ENCODE measurements around the gene WSB1. TPM values are rescaled to one million over a fixed set of nuclear protein-coding genes. Genes with fewer than 3 reads are reported as not detected.

WSB1 gene
- total RNA-seq, 1 donor from 2014 or later = 125 TPM

DNA sequence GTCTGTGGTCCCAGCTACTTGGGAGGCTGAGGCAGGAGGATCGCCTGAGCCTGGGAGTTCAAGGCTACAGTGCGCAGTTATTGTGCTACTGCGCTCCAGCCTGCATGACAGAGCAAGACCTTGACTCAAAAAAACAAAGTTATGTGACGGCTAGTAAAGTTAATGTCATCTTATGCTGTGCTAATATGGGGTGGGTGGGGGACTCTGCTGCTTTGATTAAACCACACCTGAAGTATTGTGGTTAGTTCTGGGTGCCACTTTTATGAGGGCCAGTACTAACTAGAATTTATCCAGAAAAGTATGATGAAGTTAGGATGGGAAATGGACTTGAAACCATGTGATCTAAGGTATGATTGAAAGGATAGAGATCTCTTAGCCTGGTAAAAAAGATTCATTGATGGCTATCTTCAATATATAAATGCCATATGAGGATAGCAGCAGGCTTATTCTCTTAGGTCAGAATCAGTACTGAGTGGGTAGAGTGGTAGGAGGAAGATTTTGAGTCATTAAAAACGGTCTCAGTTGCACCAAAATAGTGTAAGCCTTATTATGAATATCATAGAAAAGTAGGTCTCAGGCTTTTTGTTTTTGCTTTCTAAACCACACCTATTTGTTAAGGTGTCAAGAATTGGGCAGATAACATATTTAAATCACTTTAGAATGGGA is 5.6 kb downstream of the WSB1 start:
- POLR2A ChIA-PET = no interaction called here
- Mint-ChIP-seq H3K36me3 (ENCODE audit: low read depth) (peaks cover 54% of the 10 kb centered on the region), H3K27ac (peak overlapping the region; percentile 66), H3K4me3 (peak overlapping the region; percentile 48), H3K9me3 (no peaks in the 10 kb centered on the region), H3K4me1 (peaks cover 77% of the 10 kb centered on the region), H3K27me3 (no peaks in the 10 kb centered on the region)
- CTCF ChIA-PET = interaction anchor here (1.0 to 1.4 kb wide), 2 partner anchors 63 to 300 kb away, joined by 3 read pairs; no protein-coding TSS in a partner anchor
- DNase-seq (no peak), ATAC-seq (ENCODE audit: low read depth) (no peak)
- TF ChIP-seq, protein P1, sequence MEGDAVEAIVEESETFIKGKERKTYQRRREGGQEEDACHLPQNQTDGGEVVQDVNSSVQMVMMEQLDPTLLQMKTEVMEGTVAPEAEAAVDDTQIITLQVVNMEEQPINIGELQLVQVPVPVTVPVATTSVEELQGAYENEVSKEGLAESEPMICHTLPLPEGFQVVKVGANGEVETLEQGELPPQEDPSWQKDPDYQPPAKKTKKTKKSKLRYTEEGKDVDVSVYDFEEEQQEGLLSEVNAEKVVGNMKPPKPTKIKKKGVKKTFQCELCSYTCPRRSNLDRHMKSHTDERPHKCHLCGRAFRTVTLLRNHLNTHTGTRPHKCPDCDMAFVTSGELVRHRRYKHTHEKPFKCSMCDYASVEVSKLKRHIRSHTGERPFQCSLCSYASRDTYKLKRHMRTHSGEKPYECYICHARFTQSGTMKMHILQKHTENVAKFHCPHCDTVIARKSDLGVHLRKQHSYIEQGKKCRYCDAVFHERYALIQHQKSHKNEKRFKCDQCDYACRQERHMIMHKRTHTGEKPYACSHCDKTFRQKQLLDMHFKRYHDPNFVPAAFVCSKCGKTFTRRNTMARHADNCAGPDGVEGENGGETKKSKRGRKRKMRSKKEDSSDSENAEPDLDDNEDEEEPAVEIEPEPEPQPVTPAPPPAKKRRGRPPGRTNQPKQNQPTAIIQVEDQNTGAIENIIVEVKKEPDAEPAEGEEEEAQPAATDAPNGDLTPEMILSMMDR (IDR thresholded peaks at IDR 0.05) = no peak
- intact Hi-C loops (cut with micrococcal nuclease) = loop anchor here (5.0 kb wide), 2 partner anchors 38 to 102 kb away; no protein-coding TSS in a partner anchor

DNA sequence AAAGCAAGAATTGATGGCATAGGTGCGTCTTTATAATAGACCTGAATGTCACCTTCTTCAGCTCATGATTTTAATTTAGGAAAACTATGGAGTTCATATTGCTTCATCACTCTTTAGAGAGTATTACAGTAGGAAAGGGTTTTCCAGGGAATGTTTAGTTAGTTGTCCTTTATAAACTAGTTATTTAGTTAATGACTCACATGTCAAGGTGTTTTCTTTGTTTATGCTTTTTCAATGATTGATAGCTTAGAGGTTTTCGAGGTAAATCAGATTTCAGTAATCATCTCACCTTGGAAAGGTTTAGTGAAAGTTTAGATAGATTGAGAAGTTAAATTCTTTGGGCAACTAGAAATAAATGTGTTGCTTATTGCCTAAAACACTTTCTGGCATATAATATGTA is 9.8 kb downstream of the WSB1 start:
- Mint-ChIP-seq H3K4me3 (no peak overlapping the region), H3K4me1 (peaks cover 43% of the 10 kb centered on the region)
- ATAC-seq (ENCODE audit: low read depth) = no peak

DNA sequence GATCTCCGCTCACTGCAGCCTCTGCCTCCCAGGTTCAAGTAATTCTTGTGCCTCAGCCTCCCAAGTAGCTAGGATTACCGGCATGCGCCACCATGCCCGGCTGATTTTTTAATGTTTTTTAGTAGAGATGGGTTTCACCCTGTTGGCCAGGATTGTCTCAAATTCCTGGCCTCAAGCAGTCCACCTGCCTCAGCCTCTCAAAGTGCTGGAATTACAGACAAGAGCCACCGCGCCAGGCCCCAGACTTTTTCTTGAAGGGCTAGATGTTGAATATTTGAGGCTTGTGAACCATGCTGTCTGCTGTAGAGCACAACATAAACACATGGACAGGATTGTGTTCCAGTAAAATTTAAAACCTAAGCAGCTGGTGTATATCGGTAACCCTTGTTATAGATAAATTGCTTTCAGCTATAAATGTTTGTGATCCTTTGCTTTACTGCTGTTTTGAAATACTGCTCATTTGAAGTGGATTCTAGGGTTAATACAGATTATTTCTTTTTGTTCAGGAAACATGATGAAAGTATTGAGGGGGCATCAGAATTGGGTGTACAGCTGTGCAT is 12.4 kb downstream of the WSB1 start:
- H3K27ac Mint-ChIP-seq = no peak overlapping the region
- POLR2A ChIA-PET = interaction anchor here (3.4 kb wide), 1 partner anchor 12 kb away, joined by 21 read pairs; the partner anchor contains the start of gene WSB1
- no peaks in the 10 kb centered on the region for H3K27me3 Mint-ChIP-seq
- H3K9me3 Mint-ChIP-seq = no peaks in the 10 kb centered on the region
- ATAC-seq (ENCODE audit: low read depth) = no peak
- intact Hi-C loops (cut with micrococcal nuclease) = no loop called here
- H3K4me3 Mint-ChIP-seq = no peak overlapping the region
- H3K4me1 Mint-ChIP-seq = peaks cover 20% of the 10 kb centered on the region
- TF ChIP-seq, protein P1 (IDR thresholded peaks at IDR 0.05) = no peak
- H3K36me3 Mint-ChIP-seq (ENCODE audit: low read depth) = peaks cover 81% of the 10 kb centered on the region
- no peak for DNase-seq
- CTCF ChIA-PET = interaction anchor here (1.4 to 2.6 kb wide), 3 partner anchors 8 to 61 kb away, joined by 3 to 7 read pairs (median 3); no protein-coding TSS in a partner anchor

More for the DNA sequence above, 9.8 kb downstream of the WSB1 start:
- no peaks in the 10 kb centered on the region for H3K27me3 Mint-ChIP-seq
- DNase-seq = no peak
- intact Hi-C loops (cut with micrococcal nuclease) = no loop called here
- H3K27ac Mint-ChIP-seq = no peak overlapping the region
- H3K9me3 Mint-ChIP-seq = no peaks in the 10 kb centered on the region
- CTCF ChIA-PET = interaction anchor here (1.0 to 2.6 kb wide), 4 partner anchors 11 to 65 kb away, joined by 3 to 7 read pairs (median 5); no protein-coding TSS in a partner anchor
- TF ChIP-seq, protein P1 (IDR thresholded peaks at IDR 0.05) = no peak
- POLR2A ChIA-PET = interaction anchor here (0.7 to 3.4 kb wide), 2 partner anchors 9 to 23 kb away, joined by 5 to 21 read pairs; partner anchors contain the start of gene WSB1
- peaks cover 70% of the 10 kb centered on the region for H3K36me3 Mint-ChIP-seq (ENCODE audit: low read depth)

DNA sequence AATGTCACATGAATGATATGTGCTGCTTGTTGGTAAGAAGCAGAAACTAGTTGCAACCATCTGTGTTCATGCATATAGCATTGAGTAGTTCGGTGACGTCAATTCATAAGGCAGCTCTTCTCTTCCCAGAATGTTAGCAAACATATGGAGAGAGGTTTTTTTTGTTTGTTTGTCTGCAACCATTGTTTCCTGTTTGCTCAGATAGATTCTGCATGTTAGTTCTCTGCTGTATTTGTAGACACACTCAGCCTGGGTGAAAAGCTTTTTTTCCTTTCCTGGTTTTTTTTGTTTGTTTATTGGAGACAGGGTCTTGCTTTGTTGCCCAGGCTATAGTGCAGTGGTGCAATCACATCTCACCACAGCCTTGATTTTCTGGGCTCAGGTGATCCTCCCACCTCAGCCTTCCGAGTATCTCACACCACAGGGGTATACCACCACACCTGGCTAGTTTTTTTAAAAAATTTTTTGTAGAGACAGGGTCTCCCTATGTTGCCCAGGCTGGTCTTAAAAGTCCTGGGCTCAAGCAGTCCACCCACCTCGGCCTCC is 16.7 kb downstream of the WSB1 start:
- no peak for DNase-seq
- Mint-ChIP-seq H3K9me3 (no peaks in the 10 kb centered on the region), H3K27me3 (no peaks in the 10 kb centered on the region), H3K27ac (no peak overlapping the region), H3K36me3 (ENCODE audit: low read depth) (peaks cover 87% of the 10 kb centered on the region), H3K4me1 (no peaks in the 10 kb centered on the region), H3K4me3 (no peak overlapping the region)
- no peak for ATAC-seq (ENCODE audit: low read depth)
- intact Hi-C loops (cut with micrococcal nuclease) = no loop called here
- ChIA-PET POLR2A (interaction anchor here (0.6 kb wide), 1 partner anchor 65 kb away, joined by 3 read pairs; no protein-coding TSS in a partner anchor), CTCF (no interaction called here)
- TF ChIP-seq, protein P1 (IDR thresholded peaks at IDR 0.05) = no peak

DNA sequence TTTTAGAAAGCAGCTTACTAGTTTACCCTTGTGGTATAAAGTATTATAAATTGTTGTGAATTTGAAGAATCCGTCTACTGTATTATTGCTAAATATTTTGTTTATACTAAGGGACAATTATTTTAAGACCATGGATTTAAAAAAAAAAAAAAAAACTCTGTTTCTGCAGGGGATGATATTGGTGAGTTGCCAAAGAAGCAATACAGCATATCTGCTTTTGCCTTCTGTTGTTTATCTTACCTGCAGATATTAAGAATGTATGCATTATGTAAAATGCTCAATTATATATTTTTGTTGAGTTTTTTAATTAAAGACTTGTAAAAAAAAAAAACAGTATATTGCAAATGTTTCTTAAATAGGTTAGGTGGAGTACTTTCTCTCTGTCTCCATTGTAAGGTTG is 19.4 kb downstream of the WSB1 start:
- H3K27ac Mint-ChIP-seq = no peak overlapping the region
- POLR2A ChIA-PET = no interaction called here
- no peak for ATAC-seq (ENCODE audit: low read depth)
- H3K4me3 Mint-ChIP-seq = no peak overlapping the region
- H3K36me3 Mint-ChIP-seq (ENCODE audit: low read depth) = peaks cover 87% of the 10 kb centered on the region
- H3K9me3 Mint-ChIP-seq = no peaks in the 10 kb centered on the region
- intact Hi-C loops (cut with micrococcal nuclease) = no loop called here
- TF ChIP-seq, protein P1 (IDR thresholded peaks at IDR 0.05) = no peak
- CTCF ChIA-PET = interaction anchor here (0.6 to 2.3 kb wide), 2 partner anchors 8 to 70 kb away, joined by 3 to 7 read pairs; no protein-coding TSS in a partner anchor
- no peaks in the 10 kb centered on the region for H3K4me1 Mint-ChIP-seq
- no peaks in the 10 kb centered on the region for H3K27me3 Mint-ChIP-seq
- DNase-seq = no peak

Data from activated B cell treated with CpG ODN at 0.5 μM for 24 hours (primary cell).